Natural killer cell (primary cell): Measurements from ENCODE around the gene RASGRP4. TPM values are rescaled to one million over a fixed set of nuclear protein-coding genes. Genes with fewer than 3 reads are reported as not detected.
"Not testable (repeated sequence)": the region's sequence is repeated elsewhere in the genome, so short reads cannot be mapped to it uniquely, and the experiment has no call there.

Experiments used
- ATAC-seq, 3 donors: fragments of 150-1000 bp in 2 of 3; fragments of 200-7000 bp in 1 of 3; cut with Tn5 transposase; 1 replicate in 1 of 3; 2 replicates in 2 of 3; pipeline ENCODE4 v1.10.0; 2021; ENCODE audit warnings: mild to moderate bottlenecking in 2 of 3, moderate library complexity in 2 of 3
- DNase-seq, 2 donors: peaks; one replicate each; pipeline versions ENCODE4 v3.0.0 to v3.0.0-alpha.2; 2013 to 2021; ENCODE audit warnings: mixed read lengths in 1 of 2
- H3K27ac ChIP-seq: one replicate; pipeline ENCODE4 v1.5.1; 2013; ENCODE audit warnings: mild to moderate bottlenecking, low read length
- H3K27me3 ChIP-seq: one replicate; pipeline ENCODE4 v1.6.1; 2013; ENCODE audit warnings: low read length; ENCODE audit not compliant: control insufficient read depth, insufficient read depth
- H3K36me3 ChIP-seq: one replicate; pipeline ENCODE4 v1.6.1; 2013; ENCODE audit warnings: low read length; ENCODE audit not compliant: control insufficient read depth, insufficient read depth
- H3K4me1 ChIP-seq: one replicate; pipeline ENCODE4 v1.6.1; 2013; ENCODE audit warnings: low read length; ENCODE audit not compliant: control insufficient read depth, insufficient read depth
- H3K4me3 ChIP-seq: one replicate; pipeline ENCODE4 v1.5.1; 2013; ENCODE audit warnings: low read length
- H3K9me3 ChIP-seq: one replicate; pipeline ENCODE4 v1.6.1; 2013; ENCODE audit warnings: low read length; ENCODE audit not compliant: control insufficient read depth, insufficient read depth
- H3K27ac Mint-ChIP-seq, 2 donors: one replicate each; pipeline ENCODE4 v1.8.0; 2022; ENCODE audit warnings: mild to moderate bottlenecking in 2 of 2, mixed read lengths in 2 of 2, moderate library complexity in 1 of 2
- H3K27me3 Mint-ChIP-seq, 2 donors: one replicate each; pipeline ENCODE4 v1.8.0; 2022; ENCODE audit warnings: low read depth in 2 of 2, mixed read lengths in 2 of 2
- H3K36me3 Mint-ChIP-seq: one replicate; pipeline ENCODE4 v1.8.0; 2022; ENCODE audit warnings: mixed read lengths
- H3K4me1 Mint-ChIP-seq, 2 donors: one replicate each; pipeline ENCODE4 v1.8.0; 2022; ENCODE audit warnings: mixed read lengths in 2 of 2
- H3K4me3 Mint-ChIP-seq: one replicate; pipeline ENCODE4 v1.8.0; 2022; ENCODE audit warnings: mild to moderate bottlenecking, moderate library complexity, mixed read lengths
- H3K9me3 Mint-ChIP-seq, 2 donors: one replicate each; pipeline ENCODE4 v1.8.0; 2022; ENCODE audit warnings: mixed read lengths in 2 of 2
- WGBS: methylation state at CpG from one replicate; pipeline ENCODE4 v1.1.7; 2013; ENCODE audit warnings: missing lambda C conversion rate; ENCODE audit not compliant: insufficient coverage; 5-methylcytosine and 5-hydroxymethylcytosine counted together
- intact Hi-C: fragments of 100-400 bp; cut with micrococcal nuclease; formaldehyde crosslinking; loops from one replicate; pipeline ENCODE4 v1.14.2; 2022
- total RNA-seq, 4 donors: library from RNA; stranded (reverse); fragments of 120-200 nt in 1 of 4; gene quantifications; one replicate each; pipeline versions ENCODE4 v1.2.3 to v1.2.4, GENCODE V29; 2013 to 2022
- TF ChIP-seq, protein P1 (sequence below): fragments of 200-600 bp; IDR thresholded peaks from one replicate; pipeline ENCODE4 v1.8.0; 2022; ENCODE audit warnings: antibody characterized with exemption

Gene RASGRP4
- total RNA-seq, 3 donors from 2014 or later (not counting 1 experiment from before 2014, with no cell fraction given) = 2.3 to 9.3 (median 5.7) TPM

DNA sequence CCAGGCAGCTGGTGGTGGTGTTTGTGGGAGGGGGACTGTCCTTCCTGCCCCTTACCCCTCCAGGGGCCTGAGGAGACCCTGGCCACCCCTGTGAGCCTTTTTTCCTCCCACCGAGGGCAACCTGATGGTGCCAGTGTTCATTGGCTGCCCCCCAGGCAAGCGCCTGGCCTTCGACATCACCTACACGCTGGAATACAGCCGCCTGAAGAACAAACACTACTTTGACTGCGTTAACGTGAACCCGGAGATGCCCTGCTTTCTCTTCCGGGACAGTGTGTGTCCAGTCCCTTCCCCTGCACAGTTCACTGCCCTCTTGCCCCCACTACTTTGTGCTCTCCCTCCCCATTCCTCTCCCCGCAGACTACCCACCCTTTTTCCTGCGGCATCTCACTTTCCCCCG is 59.0 kb downstream of the RASGRP4 start:
- no peak for ATAC-seq
- no peak overlapping the region for H3K4me3 ChIP-seq
- DNase-seq = no peak
- peaks cover 0 to 8% of the 10 kb centered on the region in 2 donors for H3K27me3 Mint-ChIP-seq
- no peak overlapping the region for H3K4me3 Mint-ChIP-seq
- no peaks in the 10 kb centered on the region for H3K9me3 ChIP-seq
- H3K9me3 Mint-ChIP-seq = no peaks in the 10 kb centered on the region
- intact Hi-C loops = no loop called here
- peaks cover 13% of the 10 kb centered on the region for H3K4me1 ChIP-seq
- no peaks in the 10 kb centered on the region for H3K36me3 Mint-ChIP-seq
- H3K27me3 ChIP-seq = no peaks in the 10 kb centered on the region
- peaks cover 0 to 4% of the 10 kb centered on the region in 2 donors for H3K4me1 Mint-ChIP-seq
- no peaks in the 10 kb centered on the region for H3K36me3 ChIP-seq
- WGBS = 94% methylated on average over 12 of the region's 12 CpGs
- H3K27ac ChIP-seq = no peak overlapping the region
- H3K27ac Mint-ChIP-seq = no peak overlapping the region
- TF ChIP-seq, protein P1, sequence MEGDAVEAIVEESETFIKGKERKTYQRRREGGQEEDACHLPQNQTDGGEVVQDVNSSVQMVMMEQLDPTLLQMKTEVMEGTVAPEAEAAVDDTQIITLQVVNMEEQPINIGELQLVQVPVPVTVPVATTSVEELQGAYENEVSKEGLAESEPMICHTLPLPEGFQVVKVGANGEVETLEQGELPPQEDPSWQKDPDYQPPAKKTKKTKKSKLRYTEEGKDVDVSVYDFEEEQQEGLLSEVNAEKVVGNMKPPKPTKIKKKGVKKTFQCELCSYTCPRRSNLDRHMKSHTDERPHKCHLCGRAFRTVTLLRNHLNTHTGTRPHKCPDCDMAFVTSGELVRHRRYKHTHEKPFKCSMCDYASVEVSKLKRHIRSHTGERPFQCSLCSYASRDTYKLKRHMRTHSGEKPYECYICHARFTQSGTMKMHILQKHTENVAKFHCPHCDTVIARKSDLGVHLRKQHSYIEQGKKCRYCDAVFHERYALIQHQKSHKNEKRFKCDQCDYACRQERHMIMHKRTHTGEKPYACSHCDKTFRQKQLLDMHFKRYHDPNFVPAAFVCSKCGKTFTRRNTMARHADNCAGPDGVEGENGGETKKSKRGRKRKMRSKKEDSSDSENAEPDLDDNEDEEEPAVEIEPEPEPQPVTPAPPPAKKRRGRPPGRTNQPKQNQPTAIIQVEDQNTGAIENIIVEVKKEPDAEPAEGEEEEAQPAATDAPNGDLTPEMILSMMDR = no peak

DNA sequence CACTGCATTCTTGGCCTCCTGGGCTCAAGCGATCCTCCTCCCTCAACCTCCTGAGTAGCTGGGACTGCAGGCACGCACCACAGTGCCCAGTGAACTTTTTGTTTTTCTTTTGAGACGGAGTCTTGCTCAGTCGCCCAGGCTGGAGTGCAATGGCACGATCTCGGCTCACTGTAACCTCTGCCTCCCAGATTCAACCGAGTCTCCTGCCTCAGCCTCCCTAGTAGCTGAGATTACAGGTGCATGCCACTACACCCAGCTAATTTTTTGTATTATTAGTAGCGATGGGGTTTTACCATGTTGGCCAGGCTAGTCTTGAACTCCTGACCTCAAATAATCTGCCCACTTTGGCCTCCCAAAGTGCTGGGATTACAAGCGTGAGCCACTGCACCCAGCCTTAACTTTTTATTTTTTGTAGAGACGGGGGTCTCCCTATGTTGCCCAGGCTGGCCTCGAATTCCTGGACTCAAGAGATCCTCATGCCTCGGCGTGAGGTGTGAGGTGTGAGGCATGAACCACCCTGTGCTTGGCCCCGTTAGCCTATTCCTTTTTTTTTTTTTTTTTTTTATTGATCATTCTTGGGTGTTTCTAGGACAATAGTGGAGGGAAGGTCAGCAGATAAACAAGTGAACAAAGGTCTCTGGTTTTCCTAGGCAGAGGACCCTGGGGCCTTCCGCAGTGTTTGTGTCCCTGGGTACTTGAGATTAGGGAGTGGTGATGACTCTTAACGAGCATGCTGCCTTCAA is 62.9 kb downstream of the RASGRP4 start:
- Mint-ChIP-seq H3K4me1 (peaks cover 0 to 19% of the 10 kb centered on the region in 2 donors), H3K27me3 (peaks cover 5 to 19% of the 10 kb centered on the region in 2 donors), H3K4me3 (peak overlapping the region; percentile 64)
- DNase-seq, H3K36me3 Mint-ChIP-seq, H3K4me3 ChIP-seq, H3K27ac ChIP-seq, H3K36me3 ChIP-seq, H3K27ac Mint-ChIP-seq, H3K9me3 ChIP-seq, H3K9me3 Mint-ChIP-seq, intact Hi-C loops, H3K27me3 ChIP-seq, ATAC-seq: not testable (repeated sequence)
- H3K4me1 ChIP-seq = peaks cover 23% of the 10 kb centered on the region
- 84% methylated on average over 14 of the region's 16 CpGs for WGBS

DNA sequence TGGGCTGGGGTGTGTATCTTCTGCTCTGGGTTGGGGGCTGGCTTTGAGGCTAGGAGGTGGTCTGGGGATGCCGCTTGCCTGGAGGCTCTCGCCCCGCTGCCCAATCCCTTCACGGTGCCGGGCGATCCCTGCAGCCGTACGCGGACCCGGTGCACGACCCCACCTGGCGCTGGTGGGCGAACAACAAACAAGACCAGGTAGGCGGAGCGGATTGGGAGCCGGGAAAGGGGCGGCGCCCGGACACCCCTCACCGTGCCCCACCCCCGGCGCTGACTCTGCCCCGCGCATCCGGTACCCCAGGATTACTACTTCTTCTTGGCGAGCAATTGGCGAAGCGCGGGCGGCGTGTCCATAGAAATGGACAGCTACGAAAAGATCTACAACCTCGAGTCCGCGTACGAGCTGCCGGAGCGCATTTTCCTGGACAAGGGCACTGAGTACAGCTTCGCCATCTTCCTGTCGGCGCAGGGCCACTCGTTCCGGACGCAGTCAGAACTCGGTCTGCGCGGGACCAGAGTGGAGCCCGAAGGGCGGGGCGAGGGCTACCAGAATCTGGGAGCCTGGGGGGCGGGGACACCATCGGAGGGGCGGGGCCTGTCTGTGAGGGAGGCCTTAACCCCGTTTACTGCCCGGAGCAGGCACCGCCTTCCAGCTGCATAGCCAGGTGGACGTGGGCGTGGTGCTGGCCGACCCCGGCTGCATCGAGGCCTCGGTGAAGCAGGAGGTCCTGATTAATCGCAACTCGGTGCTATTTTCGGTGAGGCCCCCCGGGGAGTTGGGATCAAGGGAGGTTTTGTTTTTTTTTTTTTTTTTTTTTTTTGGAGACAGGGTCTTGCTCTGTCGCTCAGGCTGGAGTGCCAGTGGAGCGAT is 63.7 kb downstream of the RASGRP4 start:
- H3K9me3 Mint-ChIP-seq = no peaks in the 10 kb centered on the region
- TF ChIP-seq, protein P1 = no peak
- Histone ChIP-seq H3K27ac (no peak overlapping the region), H3K4me3 (peak overlapping the region; percentile 43), H3K9me3 (no peaks in the 10 kb centered on the region), H3K36me3 (no peaks in the 10 kb centered on the region), H3K27me3 (peaks cover 3% of the 10 kb centered on the region), H3K4me1 (peaks cover 23% of the 10 kb centered on the region)
- H3K27me3 Mint-ChIP-seq = peaks cover 5 to 19% of the 10 kb centered on the region in 2 donors
- peaks cover 0 to 19% of the 10 kb centered on the region in 2 donors for H3K4me1 Mint-ChIP-seq
- H3K27ac Mint-ChIP-seq = no peak overlapping the region
- no peaks in the 10 kb centered on the region for H3K36me3 Mint-ChIP-seq
- intact Hi-C loops = no loop called here
- DNase-seq (peak in 1 of 2 donors; percentile 68), ATAC-seq (peak; percentile 48 to 58 (median 54))
- peak overlapping the region; percentile 81 for H3K4me3 Mint-ChIP-seq
- WGBS = 2% methylated on average over 68 of the region's 68 CpGs

DNA sequence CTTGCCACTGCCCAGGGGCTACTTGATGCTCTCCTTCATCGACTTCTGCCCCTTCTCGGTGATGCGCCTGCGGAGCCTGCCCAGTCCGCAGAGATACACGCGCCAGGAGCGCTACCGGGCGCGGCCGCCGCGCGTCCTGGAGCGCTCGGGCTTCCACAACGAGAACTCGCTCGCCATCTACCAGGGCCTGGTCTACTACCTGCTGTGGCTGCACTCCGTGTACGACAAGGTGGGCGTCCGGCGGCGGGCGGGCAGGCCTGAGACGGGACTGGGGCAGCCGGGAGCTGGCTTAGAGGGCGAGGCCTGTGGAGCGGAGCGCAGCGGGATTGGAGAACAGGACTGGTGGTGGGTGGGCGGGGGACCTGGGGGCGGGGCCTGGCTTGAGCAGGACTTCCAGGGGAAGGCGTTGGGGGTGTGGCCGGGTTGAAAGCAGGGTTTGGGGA is 64.4 kb downstream of the RASGRP4 start:
- H3K27ac Mint-ChIP-seq = no peak overlapping the region
- under 1% methylated on average over 37 of the region's 37 CpGs for WGBS

More for the DNA sequence above, 64.4 kb downstream of the RASGRP4 start:
- Mint-ChIP-seq H3K27me3 (peaks cover 5 to 19% of the 10 kb centered on the region in 2 donors), H3K4me3 (peak overlapping the region; percentile 81), H3K4me1 (peaks cover 0 to 19% of the 10 kb centered on the region in 2 donors), H3K36me3 (no peaks in the 10 kb centered on the region), H3K9me3 (no peaks in the 10 kb centered on the region)
- intact Hi-C loops = no loop called here
- no peaks in the 10 kb centered on the region for H3K36me3 ChIP-seq
- H3K27me3 ChIP-seq = peaks cover 3% of the 10 kb centered on the region
- H3K27ac ChIP-seq = no peak overlapping the region
- peak; percentile 68 to 78 (median 74) for ATAC-seq
- H3K9me3 ChIP-seq = no peaks in the 10 kb centered on the region
- peaks cover 23% of the 10 kb centered on the region for H3K4me1 ChIP-seq
- peak overlapping the region; percentile 43 for H3K4me3 ChIP-seq
- peak in 1 of 2 donors; percentile 74 for DNase-seq
- TF ChIP-seq, protein P1 = no peak
